GM12864 (cell line): ENCODE measurements around the gene METAP2.
"Not testable (repeated sequence)": the region's sequence is repeated elsewhere in the genome, so short reads cannot be mapped to it uniquely, and the experiment has no call there.

ENCODE experiments used
- DNase-seq: peaks from one replicate; pipeline ENCODE4 v3.0.0-alpha.2; 2011; ENCODE audit warnings: low read depth
- H3K4me3 ChIP-seq: 2 replicates; pipeline ENCODE4 v1.5.1; 2011; ENCODE audit warnings: mild to moderate bottlenecking, low read depth, low read length, control low read depth
- TF ChIP-seq, protein P1 (sequence below): IDR thresholded peaks from 2 replicates; pipeline ENCODE4 v1.5.1; 2011; ENCODE audit warnings: low read depth, mild to moderate bottlenecking, moderate library complexity, low read length, control low read depth, inconsistent platforms; ENCODE audit errors: missing control alignments

The METAP2 gene

DNA sequence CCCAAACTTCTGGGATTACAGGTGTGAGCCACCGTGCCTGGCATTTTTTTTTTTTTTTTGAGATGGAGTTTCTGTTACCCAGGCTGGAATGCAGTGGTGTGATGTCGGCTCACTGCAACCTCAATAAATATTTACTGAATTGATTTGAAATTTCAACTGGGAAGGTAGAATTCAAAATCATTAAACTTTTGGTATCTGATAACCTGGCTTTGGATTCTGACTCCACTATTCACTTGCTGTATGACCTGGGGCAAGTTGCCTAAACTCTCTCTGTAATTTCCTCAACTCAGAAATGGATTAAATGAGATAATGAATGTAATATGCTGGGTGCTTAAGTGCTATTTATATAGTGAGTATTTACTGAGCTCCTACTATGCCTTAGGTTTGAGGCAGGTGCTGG lies 8.7 kb upstream of the METAP2 start:
- TF ChIP-seq, protein P1, sequence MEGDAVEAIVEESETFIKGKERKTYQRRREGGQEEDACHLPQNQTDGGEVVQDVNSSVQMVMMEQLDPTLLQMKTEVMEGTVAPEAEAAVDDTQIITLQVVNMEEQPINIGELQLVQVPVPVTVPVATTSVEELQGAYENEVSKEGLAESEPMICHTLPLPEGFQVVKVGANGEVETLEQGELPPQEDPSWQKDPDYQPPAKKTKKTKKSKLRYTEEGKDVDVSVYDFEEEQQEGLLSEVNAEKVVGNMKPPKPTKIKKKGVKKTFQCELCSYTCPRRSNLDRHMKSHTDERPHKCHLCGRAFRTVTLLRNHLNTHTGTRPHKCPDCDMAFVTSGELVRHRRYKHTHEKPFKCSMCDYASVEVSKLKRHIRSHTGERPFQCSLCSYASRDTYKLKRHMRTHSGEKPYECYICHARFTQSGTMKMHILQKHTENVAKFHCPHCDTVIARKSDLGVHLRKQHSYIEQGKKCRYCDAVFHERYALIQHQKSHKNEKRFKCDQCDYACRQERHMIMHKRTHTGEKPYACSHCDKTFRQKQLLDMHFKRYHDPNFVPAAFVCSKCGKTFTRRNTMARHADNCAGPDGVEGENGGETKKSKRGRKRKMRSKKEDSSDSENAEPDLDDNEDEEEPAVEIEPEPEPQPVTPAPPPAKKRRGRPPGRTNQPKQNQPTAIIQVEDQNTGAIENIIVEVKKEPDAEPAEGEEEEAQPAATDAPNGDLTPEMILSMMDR, result no peak
- H3K4me3 ChIP-seq, result no peak overlapping the region
- no peak for DNase-seq

- TF ChIP-seq, protein P1, result no peak
- DNase-seq, result no peak
Observed at GRCh38 chr12:95470300-95470699, 3.7 kb upstream of the METAP2 start.

GRCh38 chr12:95473231-95473883 lies 595 bp upstream of the METAP2 start:
- peak; percentile 12 for DNase-seq
- TF ChIP-seq, protein P1, result peak; percentile 8
- H3K4me3 ChIP-seq, result peak overlapping the region; percentile 86

More at GRCh38 chr12:95470300-95470699, 3.7 kb upstream of the METAP2 start:
- H3K4me3 ChIP-seq, result no peak overlapping the region

DNA sequence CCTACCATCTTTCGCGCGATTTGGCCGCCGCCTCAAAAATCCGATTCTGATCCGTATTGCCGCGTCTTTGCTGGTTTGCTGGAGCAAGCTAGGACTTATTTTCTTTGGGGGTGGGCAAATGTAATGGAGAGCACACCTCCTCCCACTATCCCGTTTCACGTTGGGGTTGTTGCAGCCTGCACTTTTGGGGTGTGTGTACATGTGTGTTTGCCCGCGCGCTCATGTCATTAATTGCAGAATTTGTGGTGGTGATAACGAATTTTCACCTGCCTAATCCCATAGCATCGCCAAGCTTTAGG lies 657 bp downstream of the METAP2 start:
- peak overlapping the region; percentile 86 for H3K4me3 ChIP-seq
- TF ChIP-seq, protein P1, result no peak
- no peak for DNase-seq

DNA sequence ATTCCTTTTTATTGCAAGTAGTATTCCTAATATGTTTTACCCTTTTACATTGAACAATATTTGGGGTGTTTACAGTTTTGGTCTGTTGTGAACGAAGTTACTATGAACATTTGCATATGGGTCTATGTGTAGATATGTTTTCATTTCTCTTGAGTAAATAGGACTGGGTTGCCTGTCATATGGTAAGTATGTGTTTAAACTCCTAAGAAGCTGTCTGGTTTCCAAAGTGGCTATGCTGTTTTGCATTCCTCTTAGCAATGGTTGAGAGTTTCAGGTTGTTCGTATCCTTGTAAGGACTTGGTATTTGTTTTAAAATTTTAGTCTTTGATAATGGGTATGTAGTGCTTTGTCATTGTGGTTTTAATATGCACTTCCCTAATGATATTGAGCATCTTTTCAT lies 6.3 kb downstream of the METAP2 start:
- H3K4me3 ChIP-seq, result no peak overlapping the region
- TF ChIP-seq, protein P1, result no peak
- no peak for DNase-seq

DNA sequence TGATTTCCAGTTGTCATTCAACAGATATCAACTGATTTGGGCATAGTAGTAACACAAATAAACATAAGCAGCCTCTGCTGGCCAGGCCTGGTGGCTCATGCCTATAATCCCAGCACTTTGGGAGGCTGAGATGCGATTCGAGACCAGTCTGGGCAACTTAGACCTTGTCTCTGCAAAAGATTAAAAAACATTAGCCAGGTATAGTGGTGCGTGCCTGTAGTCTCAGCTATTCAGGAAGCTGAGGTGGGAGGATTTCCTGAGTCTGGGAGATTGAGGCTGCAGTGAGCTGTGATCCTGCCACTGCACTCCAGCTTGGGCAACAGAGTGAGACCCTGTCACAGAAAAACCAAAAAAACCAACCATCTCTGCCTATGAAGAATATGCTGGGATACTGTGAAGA lies 7.1 kb downstream of the METAP2 start:
- no peak for DNase-seq
- TF ChIP-seq, protein P1, result no peak
- H3K4me3 ChIP-seq, result no peak overlapping the region

- DNase-seq, result no peak
- no peak overlapping the region for H3K4me3 ChIP-seq
- TF ChIP-seq, protein P1, result no peak
Observed at GRCh38 chr12:95481888-95482287, 7.9 kb downstream of the METAP2 start.

- H3K4me3 ChIP-seq, DNase-seq: not testable (repeated sequence)
Observed at GRCh38 chr12:95482564-95482963, 8.6 kb downstream of the METAP2 start.
